ENCODE results near the gene GBA2.

Gene GBA2

DNA sequence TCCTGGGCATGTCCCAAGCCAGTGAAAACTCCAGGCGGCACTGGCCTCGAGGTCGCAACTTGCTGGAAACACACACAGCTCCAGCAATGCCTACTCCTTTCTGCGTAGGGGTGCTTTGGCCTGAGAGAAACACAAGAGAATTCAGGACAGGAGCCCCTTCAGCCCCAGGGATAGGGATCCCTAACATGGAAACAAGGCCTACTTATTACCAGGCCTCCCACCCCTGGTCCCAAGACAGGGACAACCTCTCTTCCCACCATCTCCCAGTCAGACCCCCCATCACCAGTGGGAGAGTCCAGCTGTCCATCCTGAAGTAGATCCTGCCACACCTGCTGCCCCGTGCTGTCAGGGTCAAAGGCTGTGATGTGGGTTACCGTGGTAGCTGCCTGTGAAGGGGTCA lies 8.8 kb downstream of the GBA2 start:
- DNase-seq: no peak

DNA sequence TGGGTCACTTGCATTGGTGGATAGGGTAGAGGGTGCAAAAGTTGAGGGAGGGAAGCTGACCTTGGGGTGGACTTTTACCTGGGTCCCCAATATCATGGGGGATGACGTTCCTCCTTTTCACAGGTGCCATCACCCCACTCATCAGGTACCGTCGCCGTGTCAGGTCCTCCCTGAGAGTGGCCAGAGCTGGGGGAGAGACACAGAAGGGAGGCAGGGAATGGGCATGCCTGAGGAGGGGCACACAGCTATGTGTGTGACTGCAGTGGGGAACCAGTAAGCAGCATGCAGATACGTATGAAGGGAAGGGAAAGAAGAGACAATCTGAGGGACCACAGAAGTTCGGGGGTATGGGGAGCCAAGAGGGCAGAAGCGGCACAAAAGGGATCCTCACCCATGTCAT lies 10.1 kb downstream of the GBA2 start:
- DNase-seq: no peak

- DNase-seq: no peak
Measured at GRCh38 chr9:35738186-35738585, 10.8 kb downstream of the GBA2 start.

- DNase-seq: no peak
Measured at GRCh38 chr9:35737143-35737542, 11.9 kb downstream of the GBA2 start.

DNA sequence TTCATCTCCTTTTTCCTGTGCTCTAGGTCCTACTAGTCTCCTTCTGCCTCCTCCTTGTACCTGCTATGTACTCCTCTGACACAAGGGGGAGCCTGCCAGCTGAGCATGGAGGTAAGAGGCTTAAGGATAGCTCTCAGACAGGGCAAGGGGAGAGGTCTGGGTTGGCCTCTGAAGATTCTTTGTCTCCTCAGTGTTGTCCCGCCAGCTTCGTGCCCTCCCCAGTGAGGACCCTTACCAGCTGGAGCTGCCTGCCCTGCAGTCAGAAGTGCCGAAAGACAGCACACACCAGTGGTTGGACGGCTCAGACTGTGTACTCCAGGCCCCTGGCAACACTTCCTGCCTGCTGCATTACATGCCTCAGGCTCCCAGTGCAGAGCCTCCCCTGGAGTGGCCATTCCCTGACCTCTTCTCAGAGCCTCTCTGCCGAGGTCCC lies 12.8 kb downstream of the GBA2 start:
- peak in 38 of 58 donors; percentile 3 to 60 (median 19) for DNase-seq

- no peak for DNase-seq
Measured at GRCh38 chr9:35734096-35734495, 14.9 kb downstream of the GBA2 start.

DNA sequence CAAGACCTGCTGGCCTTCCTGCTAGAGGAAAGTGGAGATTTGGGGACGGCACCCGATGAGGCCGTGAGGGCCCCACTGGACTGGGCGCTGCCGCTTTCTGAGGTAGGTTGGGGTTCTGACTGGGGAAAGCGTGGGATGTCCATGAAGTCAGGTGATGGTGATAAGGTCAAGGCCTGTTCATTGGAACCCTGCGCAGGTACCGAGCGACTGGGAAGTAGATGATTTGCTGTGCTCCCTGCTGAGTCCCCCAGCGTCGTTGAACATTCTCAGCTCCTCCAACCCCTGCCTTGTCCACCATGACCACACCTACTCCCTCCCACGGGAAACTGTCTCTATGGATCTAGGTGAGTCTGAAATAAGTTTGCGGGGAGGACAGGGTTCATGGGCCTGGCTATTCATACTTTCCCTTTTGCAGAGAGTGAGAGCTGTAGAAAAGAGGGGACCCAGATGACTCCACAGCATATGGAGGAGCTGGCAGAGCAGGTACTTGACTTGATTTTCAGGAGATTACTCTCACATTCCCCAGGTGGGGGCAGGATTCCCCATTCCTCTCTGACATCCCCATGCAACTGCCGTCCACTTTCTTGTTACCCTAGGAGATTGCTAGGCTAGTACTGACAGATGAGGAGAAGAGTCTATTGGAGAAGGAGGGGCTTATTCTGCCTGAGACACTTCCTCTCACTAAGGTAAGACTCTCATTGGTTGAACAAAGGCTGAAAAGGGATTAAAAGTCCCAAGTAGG lies 16.1 kb downstream of the GBA2 start:
- peak in 5 of 58 donors; percentile 8 to 53 (median 42) for DNase-seq

DNA sequence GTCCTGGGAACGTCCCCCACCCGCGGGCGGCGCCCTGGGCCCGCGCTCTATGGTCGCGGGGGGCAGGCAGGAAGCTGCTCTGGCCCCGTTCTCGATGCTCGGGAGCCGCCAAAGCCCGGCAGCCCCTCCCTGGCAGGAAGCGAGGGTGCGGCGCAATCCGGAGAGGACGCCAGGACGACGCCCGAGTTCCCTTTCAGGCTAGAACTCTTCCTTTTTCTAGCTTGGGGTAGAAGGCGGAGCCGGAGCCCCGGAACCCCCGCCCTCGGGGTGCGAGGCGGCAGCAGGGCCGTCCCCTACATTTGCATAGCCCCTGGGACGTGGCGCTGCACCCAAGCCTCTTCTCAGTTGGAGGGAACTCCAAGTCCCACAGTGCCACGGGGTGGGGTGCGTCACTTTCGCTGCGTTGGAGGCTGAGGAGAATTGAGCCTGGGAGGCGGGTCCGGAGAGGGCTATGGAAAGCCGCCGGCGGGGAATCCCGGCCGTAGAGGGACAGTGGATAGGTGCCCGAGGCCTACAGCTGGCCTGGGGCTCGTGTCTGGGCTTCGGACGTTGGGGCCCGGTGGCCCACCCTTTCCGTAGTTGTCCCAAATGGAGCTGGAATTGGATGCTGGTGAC lies 16.7 kb downstream of the GBA2 start, which contains the start of the genes CREB3 and TLN1:
CREB3 (plus strand) TSS at position 482 of the 615 bp plus-strand sequence; CDS start at position 589, 107 bp downstream.
TLN1 (minus strand) TSS at position 11 of the 615 bp plus-strand sequence. CDS start 6,501 bp downstream, outside the sequence.
- DNase-seq: peak; percentile 79 to 100 (median 97)

- DNase-seq: peak in 3 of 58 donors; percentile 38 to 70 (median 50)
Measured at GRCh38 chr9:35731415-35732184, 17.4 kb downstream of the GBA2 start.

GRCh38 chr9:35730486-35730854 lies 18.6 kb downstream of the GBA2 start:
- no peak for DNase-seq

- peak in 30 of 58 donors; percentile 3 to 60 (median 16) for DNase-seq
Measured at GRCh38 chr9:35729700-35730485, 19.1 kb downstream of the GBA2 start.

DNA sequence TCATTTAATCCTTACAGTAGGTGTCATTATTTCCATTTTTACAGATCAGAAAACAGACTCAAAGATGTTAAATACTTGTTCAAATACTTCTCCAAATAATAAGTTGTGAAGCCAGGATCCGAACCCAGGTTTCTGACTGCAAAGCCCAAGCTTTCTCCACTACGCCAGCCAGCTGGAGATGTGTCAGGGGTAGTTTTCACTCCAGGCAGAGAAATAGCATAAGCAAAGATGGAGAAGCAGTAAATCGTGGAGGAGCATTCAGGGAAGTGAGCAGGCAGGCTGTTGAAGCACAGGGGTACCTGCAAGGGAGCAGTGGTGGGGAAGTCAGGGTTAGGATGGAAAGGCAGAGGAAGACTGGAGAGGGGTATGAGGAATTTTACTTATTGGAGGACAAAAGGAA lies 19.9 kb downstream of the GBA2 start:
- no peak for DNase-seq

GRCh38 chr9:35728041-35728971 lies 20.7 kb downstream of the GBA2 start:
- peak in 28 of 58 donors; percentile 5 to 46 (median 18) for DNase-seq

- DNase-seq: no peak
Measured at GRCh38 chr9:35727676-35728040, 21.4 kb downstream of the GBA2 start.

DNA sequence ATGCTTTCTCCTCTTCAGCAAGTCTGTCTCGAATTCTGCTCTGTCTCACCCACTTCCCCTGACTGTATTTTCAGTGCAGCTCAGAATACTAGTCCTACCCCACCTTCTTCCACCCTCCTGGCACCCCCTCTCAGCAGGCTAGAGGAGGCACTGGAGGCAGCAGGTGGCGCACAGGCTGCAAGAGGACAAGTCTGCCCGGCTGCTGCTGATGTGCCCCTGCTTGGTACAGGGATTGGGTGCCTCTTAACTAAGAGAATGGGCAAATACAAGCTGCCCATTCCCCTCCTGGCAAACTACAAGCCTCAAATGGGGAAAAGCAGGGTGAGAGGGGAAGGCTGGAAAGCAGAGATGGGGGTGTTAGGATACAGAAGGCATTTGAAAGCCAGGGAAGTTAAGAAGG lies 22.1 kb downstream of the GBA2 start:
- DNase-seq: peak in 28 of 58 donors; percentile 4 to 51 (median 24)

- DNase-seq: no peak
Measured at GRCh38 chr9:35725362-35725761, 23.7 kb downstream of the GBA2 start.

GRCh38 chr9:35723908-35724307 lies 25.1 kb downstream of the GBA2 start:
- DNase-seq: no peak

GRCh38 chr9:35723426-35723825 lies 25.6 kb downstream of the GBA2 start:
- DNase-seq: no peak

DNA sequence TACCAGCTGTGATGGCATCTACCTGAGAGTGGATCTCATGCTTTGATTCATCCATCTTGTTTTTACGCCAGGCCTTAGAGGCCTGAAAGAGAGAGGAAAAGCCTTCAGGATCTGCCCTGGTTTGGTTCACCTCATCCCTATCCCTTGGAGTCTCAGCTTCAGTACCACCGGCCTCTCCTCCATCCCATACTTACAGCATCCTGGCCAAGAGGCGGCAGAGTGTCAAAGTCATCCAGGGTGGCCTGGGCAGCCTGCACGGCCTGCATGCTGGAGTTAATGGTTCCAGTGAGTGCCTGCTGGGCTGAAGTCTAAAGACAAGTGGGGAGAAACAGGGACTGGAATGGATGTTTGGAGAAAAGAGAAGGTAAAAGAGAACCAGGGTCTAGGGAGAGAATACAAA lies 29.5 kb downstream of the GBA2 start:
- DNase-seq: no peak
